NCI-H1092 treated with DMSO at 0.1 percent for 48 hours (cell line): ENCODE results near the gene KL.

ENCODE experiments used
- DNase-seq: peaks from one replicate; lab custom pipeline; 2025; lab: John Stamatoyannopoulos, UW

Gene KL

GRCh38 chr13:33037673-33038072, 21.4 kb downstream of the KL start:
- DNase-seq = no peak

- DNase-seq = no peak
These were observed 23.9 kb downstream of the KL start for GRCh38 chr13:33040090-33040489.

GRCh38 chr13:33045851-33046592, 29.8 kb downstream of the KL start:
- DNase-seq = no peak

- no peak for DNase-seq
These were observed 33.9 kb downstream of the KL start for GRCh38 chr13:33050161-33050560.

GRCh38 chr13:33051632-33052031, 35.4 kb downstream of the KL start:
- DNase-seq = no peak

- no peak for DNase-seq
These were observed 36.5 kb downstream of the KL start for GRCh38 chr13:33052506-33053280.

- DNase-seq = no peak
These were observed 37.3 kb downstream of the KL start for GRCh38 chr13:33053397-33054066.

- no peak for DNase-seq
These were observed 41.0 kb downstream of the KL start for GRCh38 chr13:33057019-33057780.

- DNase-seq = no peak
These were observed 42.6 kb downstream of the KL start for GRCh38 chr13:33058776-33059327.

GRCh38 chr13:33060815-33061214, 44.6 kb downstream of the KL start:
- no peak for DNase-seq

- DNase-seq = no peak
These were observed 50.1 kb downstream of the KL start for GRCh38 chr13:33066329-33066728.

- no peak for DNase-seq
These were observed 53.1 kb downstream of the KL start for GRCh38 chr13:33069365-33069764.

- DNase-seq = no peak
These were observed 54.5 kb downstream of the KL start for GRCh38 chr13:33070713-33071112.

GRCh38 chr13:33072282-33072681, 56.1 kb downstream of the KL start:
- DNase-seq = no peak

- no peak for DNase-seq
These were observed 56.5 kb downstream of the KL start for GRCh38 chr13:33072759-33073158.

- DNase-seq = no peak
These were observed 57.1 kb downstream of the KL start for GRCh38 chr13:33073338-33073737.

- DNase-seq = no peak
These were observed 60.1 kb downstream of the KL start for GRCh38 chr13:33076001-33076992.

- no peak for DNase-seq
These were observed 62.0 kb downstream of the KL start for GRCh38 chr13:33078263-33078662.

- no peak for DNase-seq
These were observed 63.7 kb downstream of the KL start for GRCh38 chr13:33079960-33080359.

GRCh38 chr13:33080972-33081590, 64.9 kb downstream of the KL start:
- no peak for DNase-seq
